CD4-positive, alpha-beta memory T cell (primary cell): ENCODE measurements around the gene EPHB2. TPM values are rescaled to one million over a fixed set of nuclear protein-coding genes. Genes with fewer than 3 reads are reported as not detected.

Experiments used
- CTCF ChIA-PET: fragments of 350-600 bp; sonication (Branson Sonifier 250); formaldehyde crosslinking; loops from one replicate; lab custom pipeline; 2021; ENCODE audit warnings: inconsistent platforms; ENCODE audit not compliant: partially characterized antibody; lab: Charles Lee
- POLR2A ChIA-PET: fragments of 350-600 bp; sonication (Branson Sonifier 250); formaldehyde crosslinking; loops from one replicate; lab custom pipeline; 2021; ENCODE audit not compliant: partially characterized antibody; lab: Charles Lee
- DNase-seq, 5 donors: peaks; one replicate each; pipeline versions ENCODE4 v3.0.0 to v3.0.0-alpha.2; 2020 to 2022; ENCODE audit warnings: mixed read lengths in 1 of 5
- H3K27ac ChIP-seq: one replicate; pipeline ENCODE4 v1.7.0; 2013; ENCODE audit warnings: low read depth, low read length
- H3K27me3 ChIP-seq: 2 replicates; pipeline ENCODE4 v1.7.0; 2013; ENCODE audit warnings: mild to moderate bottlenecking, low read length, moderate library complexity; ENCODE audit not compliant: insufficient read depth
- H3K36me3 ChIP-seq: 2 replicates; pipeline ENCODE4 v1.7.0; 2013; ENCODE audit warnings: mild to moderate bottlenecking, low read length, moderate library complexity; ENCODE audit not compliant: insufficient read depth
- H3K4me1 ChIP-seq: 2 replicates; pipeline ENCODE4 v1.7.0; 2013; ENCODE audit warnings: mild to moderate bottlenecking, low read length, moderate library complexity; ENCODE audit not compliant: insufficient read depth
- H3K4me3 ChIP-seq, 2 donors: one replicate each; pipeline ENCODE4 v1.7.0; 2013; ENCODE audit warnings: low read length in 2 of 2, mild to moderate bottlenecking in 1 of 2
- H3K9me3 ChIP-seq, 2 donors: one replicate each; pipeline ENCODE4 v1.7.0; 2013; ENCODE audit warnings: low read length in 2 of 2, control low read depth in 1 of 2; ENCODE audit not compliant: control insufficient read depth in 1 of 2
- H3K27ac Mint-ChIP-seq, 7 donors: one replicate each; pipeline ENCODE4 v1.8.0; 2020 to 2021; ENCODE audit warnings: mixed read lengths in 7 of 7, mild to moderate bottlenecking in 6 of 7, inconsistent platforms in 3 of 7, moderate library complexity in 3 of 7
- H3K27me3 Mint-ChIP-seq, 2 donors: one replicate each; pipeline ENCODE4 v1.8.0; 2020 to 2021; ENCODE audit warnings: mixed read lengths in 2 of 2
- H3K36me3 Mint-ChIP-seq, 2 donors: one replicate each; pipeline ENCODE4 v1.8.0; 2020 to 2021; ENCODE audit warnings: mixed read lengths in 2 of 2, inconsistent platforms in 1 of 2, mild to moderate bottlenecking in 1 of 2
- H3K4me1 Mint-ChIP-seq, 4 donors: one replicate each; pipeline ENCODE4 v1.8.0; 2020 to 2021; ENCODE audit warnings: mixed read lengths in 4 of 4, mild to moderate bottlenecking in 1 of 4
- H3K4me3 Mint-ChIP-seq, 8 donors: one replicate each; pipeline ENCODE4 v1.8.0; 2020 to 2021; ENCODE audit warnings: mixed read lengths in 8 of 8, mild to moderate bottlenecking in 7 of 8, moderate library complexity in 6 of 8, inconsistent platforms in 3 of 8
- H3K9me3 Mint-ChIP-seq, 8 donors: one replicate each; pipeline ENCODE4 v1.8.0; 2020 to 2021; ENCODE audit warnings: mixed read lengths in 8 of 8, mild to moderate bottlenecking in 5 of 8, inconsistent platforms in 3 of 8, moderate library complexity in 1 of 8
- intact Hi-C: fragments of 100-400 bp; cut with micrococcal nuclease; formaldehyde crosslinking; loops from one replicate; pipeline ENCODE4 v1.15.1; 2023
- polyA plus RNA-seq, 2 donors: library from polyadenylated mRNA; unstranded; fragments of 300-500 nt; fragmentation: Illumina TruSeq; gene quantifications; one replicate each; pipeline ENCODE4 v1.2.3, GENCODE V29; 2021
- total RNA-seq, 2 experiments: library from RNA; stranded (reverse); gene quantifications; one replicate each; pipeline ENCODE4 v1.2.3, GENCODE V29; 2021

The EPHB2 gene
- total and polyA plus RNA-seq, 4 experiments from 2014 or later: 0.35 to 0.36 TPM; not detected in 2

DNA sequence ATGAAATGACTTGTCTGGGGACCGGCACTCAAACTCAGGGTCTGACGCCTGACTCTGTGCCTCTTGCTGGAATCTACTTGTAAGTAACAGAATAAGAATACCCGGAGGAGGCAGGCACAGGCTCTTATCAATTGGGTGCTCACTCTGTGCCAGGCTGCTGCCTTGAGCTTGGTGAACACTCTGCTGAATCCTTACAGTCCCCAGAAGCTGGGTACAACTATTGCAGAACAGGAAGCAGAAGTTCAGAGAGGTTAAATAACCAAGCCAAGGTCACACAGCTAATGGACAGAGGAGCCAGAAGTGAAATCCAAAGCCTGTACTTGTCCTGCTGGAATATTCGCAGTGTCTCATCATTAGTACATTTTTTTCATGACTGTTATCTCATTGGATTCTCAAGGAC lies 86.0 kb downstream of the EPHB2 start:
- Mint-ChIP-seq H3K27ac (peak overlapping the region in 1 of 7 donors; percentile 74), H3K9me3 (no peaks in the 10 kb centered on the region), H3K27me3 (peaks cover 2 to 4% of the 10 kb centered on the region in 2 donors), H3K4me1 (no peaks in the 10 kb centered on the region), H3K36me3 (no peaks in the 10 kb centered on the region), H3K4me3 (no peak overlapping the region)
- Histone ChIP-seq H3K36me3 (no peaks in the 10 kb centered on the region), H3K27ac (no peak overlapping the region), H3K4me1 (no peaks in the 10 kb centered on the region), H3K9me3 (no peaks in the 10 kb centered on the region), H3K27me3 (no peaks in the 10 kb centered on the region), H3K4me3 (no peak overlapping the region)
- no peak for DNase-seq
- CTCF ChIA-PET: no interaction called here
- POLR2A ChIA-PET: no interaction called here
- intact Hi-C loops: no loop called here

DNA sequence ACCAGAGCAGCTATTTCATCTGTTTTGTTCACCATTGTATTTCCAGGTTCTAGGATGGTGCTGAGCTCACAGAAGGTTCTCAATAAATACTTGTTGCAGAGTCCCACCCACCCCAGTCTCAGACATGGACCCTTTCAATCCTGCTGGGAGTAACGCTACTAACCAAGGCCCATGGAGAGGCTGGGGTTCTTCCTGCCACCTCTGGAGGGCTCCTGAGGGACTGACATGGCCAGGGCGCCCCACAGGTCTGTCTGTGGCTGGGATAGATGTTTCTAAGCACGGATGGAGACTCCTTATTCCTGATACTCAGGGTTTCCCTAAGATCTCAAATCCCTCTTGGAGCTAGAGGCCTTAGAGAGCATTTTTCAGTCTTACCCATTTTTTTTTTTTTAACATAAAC lies 87.4 kb downstream of the EPHB2 start:
- Histone ChIP-seq H3K4me3 (no peak overlapping the region), H3K27ac (no peak overlapping the region), H3K27me3 (no peaks in the 10 kb centered on the region), H3K4me1 (no peaks in the 10 kb centered on the region), H3K36me3 (no peaks in the 10 kb centered on the region), H3K9me3 (no peaks in the 10 kb centered on the region)
- H3K4me3 Mint-ChIP-seq: no peak overlapping the region
- DNase-seq: no peak
- CTCF ChIA-PET: no interaction called here
- POLR2A ChIA-PET: no interaction called here
- no peak overlapping the region for H3K27ac Mint-ChIP-seq
- H3K4me1 Mint-ChIP-seq: no peaks in the 10 kb centered on the region
- intact Hi-C loops: no loop called here
- H3K27me3 Mint-ChIP-seq: peaks cover 4% of the 10 kb centered on the region in 2 donors
- no peaks in the 10 kb centered on the region for H3K9me3 Mint-ChIP-seq
- H3K36me3 Mint-ChIP-seq: no peaks in the 10 kb centered on the region

DNA sequence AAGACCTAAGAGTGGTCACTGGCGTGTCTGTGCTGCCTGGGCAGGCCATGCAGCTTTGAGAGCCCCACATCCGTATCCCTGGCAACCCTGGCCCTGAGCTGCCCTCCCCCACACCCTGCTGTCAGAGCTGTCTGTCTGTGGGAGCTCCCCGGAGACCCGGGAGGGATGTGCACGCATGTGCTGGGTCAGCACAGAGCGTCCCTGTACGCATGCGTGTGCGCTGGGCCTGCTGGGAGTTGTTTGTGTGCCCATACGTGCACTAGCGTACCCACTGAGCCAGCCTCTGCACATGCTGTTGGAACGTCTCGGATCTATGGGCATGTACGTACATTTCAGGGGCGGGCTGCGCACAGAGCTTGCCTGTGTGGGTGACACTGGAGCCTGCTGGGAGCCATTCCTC lies 89.3 kb downstream of the EPHB2 start:
- ChIA-PET CTCF (no interaction called here), POLR2A (no interaction called here)
- peaks cover 4% of the 10 kb centered on the region in 2 donors for H3K27me3 Mint-ChIP-seq

DNA sequence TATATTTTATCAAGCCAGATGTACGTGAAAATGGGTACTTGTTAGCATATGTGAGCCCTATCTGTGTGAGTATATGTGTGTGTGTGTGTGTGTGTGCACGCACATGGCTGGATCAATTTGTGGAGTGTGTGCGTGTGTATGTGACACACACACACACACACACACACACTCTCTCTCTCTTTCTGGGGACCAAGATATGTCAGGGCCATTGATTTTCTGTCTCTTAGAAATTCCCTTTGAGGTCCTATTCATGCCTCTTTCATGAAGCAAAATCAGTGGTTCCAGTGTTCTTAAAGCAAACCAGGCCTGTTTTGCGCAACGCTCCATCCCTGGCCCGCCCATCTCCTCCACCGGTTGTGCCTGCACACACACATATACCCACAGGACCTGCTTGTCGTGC lies 90.0 kb downstream of the EPHB2 start:
- Mint-ChIP-seq H3K9me3 (no peaks in the 10 kb centered on the region), H3K4me1 (no peaks in the 10 kb centered on the region), H3K36me3 (no peaks in the 10 kb centered on the region), H3K4me3 (no peak overlapping the region), H3K27me3 (peaks cover 4% of the 10 kb centered on the region in 2 donors), H3K27ac (no peak overlapping the region)
- H3K4me3 ChIP-seq: no peak overlapping the region
- ChIA-PET POLR2A (no interaction called here), CTCF (no interaction called here)
- DNase-seq: no peak
- H3K27ac ChIP-seq: no peak overlapping the region
- H3K27me3 ChIP-seq: no peaks in the 10 kb centered on the region
- H3K4me1 ChIP-seq: no peaks in the 10 kb centered on the region
- H3K36me3 ChIP-seq: no peaks in the 10 kb centered on the region
- intact Hi-C loops: no loop called here
- no peaks in the 10 kb centered on the region for H3K9me3 ChIP-seq

More for the DNA sequence above, 89.3 kb downstream of the EPHB2 start:
- H3K36me3 Mint-ChIP-seq: no peaks in the 10 kb centered on the region
- no peak overlapping the region for H3K4me3 Mint-ChIP-seq
- H3K9me3 ChIP-seq: no peaks in the 10 kb centered on the region
- no peaks in the 10 kb centered on the region for H3K4me1 Mint-ChIP-seq
- DNase-seq: no peak
- no peak overlapping the region for H3K4me3 ChIP-seq
- intact Hi-C loops: no loop called here
- no peaks in the 10 kb centered on the region for H3K36me3 ChIP-seq
- no peak overlapping the region for H3K27ac Mint-ChIP-seq
- H3K4me1 ChIP-seq: no peaks in the 10 kb centered on the region
- H3K9me3 Mint-ChIP-seq: no peaks in the 10 kb centered on the region
- no peaks in the 10 kb centered on the region for H3K27me3 ChIP-seq
- no peak overlapping the region for H3K27ac ChIP-seq

GRCh38 chr1:22801347-22801746 lies 90.7 kb downstream of the EPHB2 start:
- CTCF ChIA-PET: no interaction called here
- Mint-ChIP-seq H3K27ac (no peak overlapping the region), H3K27me3 (peaks cover 4% of the 10 kb centered on the region in 2 donors)

DNA sequence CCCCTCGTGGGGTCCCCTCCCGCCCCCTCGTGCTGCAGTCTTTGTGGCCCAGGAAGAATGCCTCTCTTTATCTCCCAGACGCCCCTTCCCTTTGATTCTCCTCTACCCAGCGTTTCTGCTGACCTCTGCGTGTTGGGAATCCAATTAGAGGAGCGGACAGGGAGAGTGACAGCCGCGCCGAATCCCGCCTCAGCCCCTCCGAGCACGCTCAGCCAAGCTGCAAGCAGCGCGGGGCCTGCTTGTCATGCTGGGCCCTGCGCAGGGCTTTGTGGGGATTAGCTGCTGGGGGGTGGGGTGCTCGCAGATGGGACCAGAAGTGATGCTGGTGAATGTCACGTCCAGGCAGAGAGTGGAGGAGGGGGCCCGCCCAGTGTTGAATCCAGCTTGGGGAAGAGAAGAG lies 91.1 kb downstream of the EPHB2 start:
- Histone ChIP-seq H3K4me3 (no peak overlapping the region), H3K4me1 (no peaks in the 10 kb centered on the region), H3K27me3 (no peaks in the 10 kb centered on the region), H3K27ac (no peak overlapping the region), H3K36me3 (no peaks in the 10 kb centered on the region), H3K9me3 (no peaks in the 10 kb centered on the region)
- no peak overlapping the region for H3K4me3 Mint-ChIP-seq
- intact Hi-C loops: no loop called here
- no peaks in the 10 kb centered on the region for H3K36me3 Mint-ChIP-seq
- DNase-seq: no peak
- ChIA-PET POLR2A (no interaction called here), CTCF (no interaction called here)
- peaks cover 4% of the 10 kb centered on the region in 2 donors for H3K27me3 Mint-ChIP-seq
- H3K4me1 Mint-ChIP-seq: no peaks in the 10 kb centered on the region
- no peak overlapping the region for H3K27ac Mint-ChIP-seq
- no peaks in the 10 kb centered on the region for H3K9me3 Mint-ChIP-seq

More at GRCh38 chr1:22801347-22801746, 90.7 kb downstream of the EPHB2 start:
- Mint-ChIP-seq H3K36me3 (no peaks in the 10 kb centered on the region), H3K9me3 (no peaks in the 10 kb centered on the region), H3K4me1 (no peaks in the 10 kb centered on the region), H3K4me3 (no peak overlapping the region)
- Histone ChIP-seq H3K27me3 (no peaks in the 10 kb centered on the region), H3K4me3 (no peak overlapping the region), H3K36me3 (no peaks in the 10 kb centered on the region), H3K9me3 (no peaks in the 10 kb centered on the region), H3K4me1 (no peaks in the 10 kb centered on the region), H3K27ac (no peak overlapping the region)
- no peak for DNase-seq
- intact Hi-C loops: no loop called here
- POLR2A ChIA-PET: no interaction called here

DNA sequence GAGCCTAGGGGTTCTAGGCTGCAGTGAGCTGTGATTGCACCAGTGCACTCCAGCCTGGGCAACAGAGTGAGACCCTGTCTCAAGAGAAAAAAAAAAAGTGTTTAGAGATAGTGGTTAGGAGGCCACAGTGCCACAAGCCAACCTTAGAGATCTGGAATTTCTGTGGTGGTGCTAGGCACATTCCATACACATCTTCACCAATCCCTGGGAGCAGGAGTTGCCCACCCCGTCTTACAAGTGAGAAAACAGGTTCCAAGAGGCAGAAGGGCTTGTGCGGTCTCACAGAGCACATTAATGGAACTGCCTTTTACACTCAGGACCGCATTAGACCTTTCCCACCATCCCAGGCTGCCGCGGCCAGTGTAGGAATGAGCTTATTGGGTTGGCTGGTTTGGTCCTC lies 93.2 kb downstream of the EPHB2 start:
- H3K9me3 ChIP-seq: no peaks in the 10 kb centered on the region
- no peak overlapping the region for H3K27ac ChIP-seq
- ChIA-PET CTCF (no interaction called here), POLR2A (no interaction called here)
- no peaks in the 10 kb centered on the region for H3K27me3 ChIP-seq
- no peaks in the 10 kb centered on the region for H3K4me1 Mint-ChIP-seq
- no peak overlapping the region for H3K27ac Mint-ChIP-seq
- peaks cover 0 to 4% of the 10 kb centered on the region in 2 donors for H3K27me3 Mint-ChIP-seq
- no peak overlapping the region for H3K4me3 ChIP-seq
- peaks cover 0 to 2% (median 0%) of the 10 kb centered on the region in 8 donors for H3K9me3 Mint-ChIP-seq
- H3K4me3 Mint-ChIP-seq: no peak overlapping the region
- H3K36me3 ChIP-seq: no peaks in the 10 kb centered on the region
- H3K4me1 ChIP-seq: no peaks in the 10 kb centered on the region
- DNase-seq: no peak
- H3K36me3 Mint-ChIP-seq: no peaks in the 10 kb centered on the region
- intact Hi-C loops: no loop called here

DNA sequence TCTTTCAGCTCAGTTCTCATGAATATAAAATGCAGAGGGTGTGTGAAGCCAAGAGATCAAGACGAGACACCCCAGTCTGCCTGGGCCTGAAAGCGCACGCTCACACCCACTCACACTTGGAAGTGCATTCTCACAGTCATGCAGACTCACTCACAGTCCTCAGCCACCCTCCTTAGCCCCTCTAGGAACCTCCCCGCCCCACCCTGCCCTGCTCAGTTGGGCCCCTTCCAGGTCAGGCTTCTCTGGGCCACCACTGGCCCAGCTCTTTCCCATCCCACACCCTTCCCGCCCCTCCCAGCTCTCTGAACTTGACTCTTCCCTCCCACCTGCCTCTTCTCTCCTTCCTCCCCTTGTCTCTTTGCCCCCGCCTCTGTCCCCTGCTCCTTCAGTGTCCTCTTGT lies 93.8 kb downstream of the EPHB2 start:
- Mint-ChIP-seq H3K27ac (no peak overlapping the region), H3K27me3 (peaks cover 0 to 4% of the 10 kb centered on the region in 2 donors), H3K9me3 (peaks cover 0 to 2% (median 0%) of the 10 kb centered on the region in 8 donors), H3K4me3 (no peak overlapping the region), H3K4me1 (no peaks in the 10 kb centered on the region), H3K36me3 (no peaks in the 10 kb centered on the region)
- Histone ChIP-seq H3K27ac (no peak overlapping the region), H3K4me1 (no peaks in the 10 kb centered on the region), H3K4me3 (no peak overlapping the region), H3K27me3 (no peaks in the 10 kb centered on the region), H3K36me3 (no peaks in the 10 kb centered on the region), H3K9me3 (no peaks in the 10 kb centered on the region)
- no peak for DNase-seq
- intact Hi-C loops: no loop called here
- CTCF ChIA-PET: no interaction called here
- POLR2A ChIA-PET: no interaction called here
